Brain microvascular endothelial cell (primary cell): ENCODE data around the gene CWH43.

Experiments
- DNase-seq: peaks from one replicate; pipeline ENCODE4 v3.0.0-alpha.2; 2020
- H3K27ac ChIP-seq: fragments of 250-450 bp; sonication (Bioruptor Pico); 2 replicates; pipeline ENCODE4 v1.5.1; 2020; ENCODE audit warnings: mild to moderate bottlenecking, moderate library complexity
- H3K27me3 ChIP-seq: fragments of 250-450 bp; sonication (Bioruptor Pico); replicated peaks from 2 replicates; pipeline ENCODE4 v1.5.1; 2020; ENCODE audit warnings: mild to moderate bottlenecking
- H3K36me3 ChIP-seq: fragments of 250-450 bp; sonication (Bioruptor Pico); replicated peaks from 2 replicates; pipeline ENCODE4 v1.5.1; 2020; ENCODE audit warnings: mild to moderate bottlenecking
- H3K4me3 ChIP-seq: 2 replicates; pipeline ENCODE4 v1.5.1; 2011; ENCODE audit warnings: low read depth, mild to moderate bottlenecking, control low read depth, low read length, moderate library complexity
- in situ Hi-C: cut with HindIII; loops from 2 replicates; pipeline ENCODE4 v1.10.0; 2017; ENCODE audit warnings: low sequenced_read_pairs, low pct_ligation_motif_present
- TF ChIP-seq, protein P1 (sequence below): IDR thresholded peaks from 2 replicates; pipeline ENCODE4 v1.5.1; 2011; ENCODE audit warnings: low read depth, mild to moderate bottlenecking, moderate library complexity, low read length, control low read depth, inconsistent platforms; ENCODE audit errors: missing control alignments

CWH43 gene

DNA sequence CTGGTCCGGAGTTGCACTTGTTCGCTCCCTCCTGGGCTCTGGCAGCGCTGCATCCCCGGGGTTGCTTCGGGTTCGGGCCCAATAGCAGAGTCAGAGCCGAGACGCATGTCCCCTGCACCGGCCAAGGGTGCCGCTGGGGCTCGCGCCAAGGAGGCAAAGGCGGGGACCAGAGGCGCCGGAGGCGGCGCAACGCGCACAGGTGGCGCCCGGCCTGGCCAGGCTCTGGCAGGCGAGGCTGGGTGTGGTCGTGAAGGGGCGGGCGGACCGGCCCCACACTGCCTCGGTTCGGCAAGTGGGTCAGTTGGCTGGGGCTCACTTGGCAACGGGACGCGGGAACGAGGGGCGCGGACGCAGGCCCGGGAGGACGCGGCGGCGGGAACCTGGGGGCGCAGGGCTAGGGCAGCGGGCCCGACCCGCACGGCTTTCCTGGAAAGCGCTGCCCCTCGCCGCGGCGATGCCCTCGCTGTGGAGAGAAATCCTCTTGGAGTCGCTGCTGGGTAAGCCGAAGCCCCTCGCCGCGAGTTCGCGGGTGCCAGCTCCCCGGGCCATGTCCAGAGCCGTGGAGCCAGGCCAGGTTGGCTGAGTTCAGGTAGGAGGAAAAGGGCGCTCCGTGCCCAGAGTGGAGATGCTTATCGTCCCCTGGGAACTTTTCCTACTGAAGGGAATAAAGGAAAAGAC is at the start of gene CWH43:
Gene CWH43, plus strand, starts transcription at position 300 of the 678 bp plus-strand sequence. Its CDS starts 155 bp downstream, at position 455.
- Histone ChIP-seq H3K27ac (no peak within 1 kb of the TSS), H3K4me3 (no peak within 1 kb of the TSS), H3K36me3 (no peaks in the 10 kb centered on the region), H3K27me3 (peaks cover 25% of the 10 kb centered on the region)
- DNase-seq = no peak
- in situ Hi-C loops = no loop called here
- TF ChIP-seq, protein P1, sequence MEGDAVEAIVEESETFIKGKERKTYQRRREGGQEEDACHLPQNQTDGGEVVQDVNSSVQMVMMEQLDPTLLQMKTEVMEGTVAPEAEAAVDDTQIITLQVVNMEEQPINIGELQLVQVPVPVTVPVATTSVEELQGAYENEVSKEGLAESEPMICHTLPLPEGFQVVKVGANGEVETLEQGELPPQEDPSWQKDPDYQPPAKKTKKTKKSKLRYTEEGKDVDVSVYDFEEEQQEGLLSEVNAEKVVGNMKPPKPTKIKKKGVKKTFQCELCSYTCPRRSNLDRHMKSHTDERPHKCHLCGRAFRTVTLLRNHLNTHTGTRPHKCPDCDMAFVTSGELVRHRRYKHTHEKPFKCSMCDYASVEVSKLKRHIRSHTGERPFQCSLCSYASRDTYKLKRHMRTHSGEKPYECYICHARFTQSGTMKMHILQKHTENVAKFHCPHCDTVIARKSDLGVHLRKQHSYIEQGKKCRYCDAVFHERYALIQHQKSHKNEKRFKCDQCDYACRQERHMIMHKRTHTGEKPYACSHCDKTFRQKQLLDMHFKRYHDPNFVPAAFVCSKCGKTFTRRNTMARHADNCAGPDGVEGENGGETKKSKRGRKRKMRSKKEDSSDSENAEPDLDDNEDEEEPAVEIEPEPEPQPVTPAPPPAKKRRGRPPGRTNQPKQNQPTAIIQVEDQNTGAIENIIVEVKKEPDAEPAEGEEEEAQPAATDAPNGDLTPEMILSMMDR = no peak

DNA sequence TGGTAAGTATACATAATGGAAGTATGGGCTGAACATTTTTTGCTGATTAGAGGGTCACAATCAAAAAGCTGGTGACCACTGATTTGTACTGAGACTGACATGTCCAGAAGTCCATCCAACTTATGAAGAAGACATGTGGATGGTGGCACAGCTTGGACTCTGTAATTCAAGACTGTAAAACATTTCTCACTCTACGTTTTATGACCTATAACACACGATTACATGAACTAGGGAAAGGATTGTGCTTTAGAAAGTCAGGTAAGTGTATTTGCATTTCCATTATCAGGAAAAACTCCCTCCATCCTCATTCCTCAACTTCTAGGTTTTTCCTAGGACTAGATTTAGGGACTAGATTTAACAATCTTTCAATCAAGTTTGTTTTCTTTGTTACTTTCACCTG is 49.0 kb upstream of the CWH43 start:
- H3K27ac ChIP-seq = no peak overlapping the region
- in situ Hi-C loops = no loop called here
- H3K4me3 ChIP-seq = no peak overlapping the region

DNA sequence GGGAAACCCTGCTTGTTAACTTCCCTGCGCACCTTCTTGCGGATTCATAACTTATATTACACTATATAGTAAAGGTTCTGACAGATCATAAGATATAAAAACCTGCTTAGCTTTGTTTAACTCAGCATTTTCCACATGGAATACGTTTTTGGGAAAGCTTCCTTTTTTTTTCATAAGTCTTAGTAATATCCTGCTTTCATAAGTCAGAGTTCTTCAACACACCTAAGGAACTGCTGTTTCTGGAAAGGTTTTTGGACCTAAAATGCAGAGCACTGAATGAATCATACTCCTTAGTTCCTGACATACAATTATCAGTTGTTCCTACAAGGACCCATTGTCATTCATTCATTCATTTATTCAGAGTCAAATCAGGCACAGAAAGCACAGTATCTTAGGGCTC is 47.2 kb upstream of the CWH43 start:
- Histone ChIP-seq H3K4me3 (no peak overlapping the region), H3K27me3 (no peaks in the 10 kb centered on the region), H3K27ac (no peak overlapping the region), H3K36me3 (no peaks in the 10 kb centered on the region)
- DNase-seq = no peak
- TF ChIP-seq, protein P1 = no peak
- in situ Hi-C loops = no loop called here

More for the DNA sequence above, 49.0 kb upstream of the CWH43 start:
- TF ChIP-seq, protein P1 = no peak
- no peak for DNase-seq
- Histone ChIP-seq H3K36me3 (no peaks in the 10 kb centered on the region), H3K27me3 (no peaks in the 10 kb centered on the region)

DNA sequence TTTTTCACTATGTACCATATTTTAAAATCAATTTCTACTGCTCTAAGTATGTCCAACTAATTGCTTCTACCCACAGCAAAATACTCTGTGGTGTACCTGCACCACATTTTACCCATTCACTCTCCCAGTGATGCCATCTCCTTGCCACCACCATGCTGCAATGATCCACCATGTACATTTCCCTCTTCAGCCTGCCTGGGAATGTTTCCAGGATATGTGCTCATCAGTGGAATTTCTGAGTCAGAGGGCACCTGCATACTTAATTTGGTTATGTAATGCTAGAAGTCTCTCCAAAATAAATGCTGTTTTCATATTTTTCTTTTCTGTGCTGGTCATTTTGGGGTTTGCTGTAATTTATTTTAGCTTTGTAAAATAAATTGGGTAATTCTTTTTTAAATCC is 46.3 kb upstream of the CWH43 start:
- Histone ChIP-seq H3K27ac (no peak overlapping the region), H3K4me3 (no peak overlapping the region), H3K27me3 (no peaks in the 10 kb centered on the region), H3K36me3 (no peaks in the 10 kb centered on the region)
- TF ChIP-seq, protein P1 = no peak
- peak; percentile 69 for DNase-seq
- in situ Hi-C loops = no loop called here

DNA sequence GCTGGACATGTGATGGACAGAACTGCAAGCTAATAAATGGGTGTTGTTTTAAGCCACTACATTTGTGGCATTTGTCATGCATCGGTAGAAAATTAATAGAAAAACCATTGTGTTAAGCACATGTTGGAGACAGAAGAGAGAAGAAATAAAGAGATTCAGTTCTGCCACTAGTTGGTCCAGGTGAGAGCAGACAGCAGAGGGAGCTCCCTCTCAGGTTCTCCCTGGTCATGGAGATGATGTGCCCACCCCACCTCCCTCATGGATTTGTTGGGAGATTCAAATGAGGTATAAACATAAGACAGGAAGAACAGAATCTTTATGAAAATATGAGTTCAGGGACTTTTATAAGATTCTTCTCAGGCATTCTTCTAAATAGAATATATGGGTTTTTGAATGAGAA is 42.7 kb upstream of the CWH43 start:
- TF ChIP-seq, protein P1 = peak; percentile 56
- in situ Hi-C loops = no loop called here
- Histone ChIP-seq H3K27me3 (no peaks in the 10 kb centered on the region), H3K36me3 (no peaks in the 10 kb centered on the region), H3K4me3 (no peak overlapping the region), H3K27ac (no peak overlapping the region)
- no peak for DNase-seq

DNA sequence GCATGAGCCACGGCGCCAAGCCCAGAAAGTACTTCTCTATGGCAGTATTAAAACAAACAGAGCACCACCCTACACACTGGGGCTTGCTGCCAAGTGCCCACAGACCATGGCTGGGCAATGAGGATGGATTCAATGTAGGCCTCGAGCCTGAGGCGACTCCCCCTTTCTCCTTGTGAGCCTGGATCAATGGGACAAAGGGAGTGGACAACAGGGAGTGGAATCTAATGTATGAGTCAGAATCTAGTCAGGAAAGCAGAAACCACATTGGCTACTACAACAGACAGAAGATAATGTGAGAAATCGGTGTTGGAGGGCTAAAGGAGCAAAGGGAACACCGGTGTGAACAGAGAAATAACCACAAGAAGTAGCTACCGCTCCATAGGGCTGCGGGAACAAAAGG is 41.8 kb upstream of the CWH43 start:
- in situ Hi-C loops = no loop called here
- TF ChIP-seq, protein P1 = no peak
- no peaks in the 10 kb centered on the region for H3K36me3 ChIP-seq
- H3K27me3 ChIP-seq = no peaks in the 10 kb centered on the region
- DNase-seq = no peak
- H3K27ac ChIP-seq = no peak overlapping the region
- no peak overlapping the region for H3K4me3 ChIP-seq
